CD14-positive monocyte (primary cell): Measurements from ENCODE around the gene MAP1LC3B. TPM values are rescaled to one million over a fixed set of nuclear protein-coding genes. Genes with fewer than 3 reads are reported as not detected.

Experiments used
- DNase-seq, 3 donors: peaks; one replicate each; pipeline ENCODE4 v3.0.0-alpha.2; 2011 to 2022
- H2AFZ ChIP-seq: 2 replicates; pipeline ENCODE4 v1.6.0; 2012; ENCODE audit warnings: mild to moderate bottlenecking, low read depth, low read length, inconsistent platforms; ENCODE audit not compliant: insufficient read depth, poor library complexity, severe bottlenecking
- H3K27ac ChIP-seq, 2 donors: 1 replicate in 1 of 2; 2 replicates in 1 of 2; pipeline ENCODE4 v1.5.1; 2012 to 2013; ENCODE audit warnings: low read length in 2 of 2, control low read depth in 1 of 2, inconsistent platforms in 1 of 2, low read depth in 1 of 2, mild to moderate bottlenecking in 1 of 2
- H3K27me3 ChIP-seq, 2 donors: one replicate each; pipeline versions ENCODE4 v1.6.0 to v1.6.1; 2011 to 2013; ENCODE audit warnings: low read length in 2 of 2; ENCODE audit not compliant: control insufficient read depth in 2 of 2, insufficient read depth in 2 of 2
- H3K36me3 ChIP-seq, 2 donors: replicated peaks in 1 of 2; 1 replicate in 1 of 2; 2 replicates in 1 of 2; pipeline versions ENCODE4 v1.5.1 to v1.6.1; 2012 to 2013; ENCODE audit warnings: low read length in 2 of 2, control low read depth in 1 of 2, inconsistent platforms in 1 of 2, mild to moderate bottlenecking in 1 of 2; ENCODE audit not compliant: insufficient read depth in 2 of 2, control insufficient read depth in 1 of 2
- H3K4me1 ChIP-seq, 2 donors: 1 replicate in 1 of 2; 2 replicates in 1 of 2; pipeline versions ENCODE4 v1.5.1 to v1.6.1; 2012 to 2013; ENCODE audit warnings: low read length in 2 of 2, control low read depth in 1 of 2, inconsistent platforms in 1 of 2, mild to moderate bottlenecking in 1 of 2, moderate library complexity in 1 of 2; ENCODE audit not compliant: insufficient read depth in 2 of 2, control insufficient read depth in 1 of 2
- H3K4me2 ChIP-seq: replicated peaks from 2 replicates; pipeline ENCODE3; 2012; ENCODE audit warnings: low read length, moderate library complexity, mild to moderate bottlenecking; ENCODE audit not compliant: poor library complexity, severe bottlenecking; ENCODE audit errors: extremely low read depth
- H3K4me3 ChIP-seq, 3 experiments: fragments of 200-600 bp in 1 of 3; sonication (generic) in 1 of 3; replicated peaks in 1 of 3; 1 replicate in 2 of 3; 2 replicates in 1 of 3; pipeline ENCODE4 v1.5.1; 2011 to 2013; ENCODE audit warnings: low read length in 3 of 3, mild to moderate bottlenecking in 3 of 3, control low read depth in 2 of 3, low read depth in 2 of 3, inconsistent platforms in 1 of 3, moderate library complexity in 1 of 3
- H3K79me2 ChIP-seq: 2 replicates; pipeline ENCODE4 v1.6.0; 2012; ENCODE audit warnings: mild to moderate bottlenecking, control low read depth, inconsistent platforms, low read length, moderate library complexity; ENCODE audit not compliant: insufficient read depth
- H3K9ac ChIP-seq: 2 replicates; pipeline ENCODE4 v1.6.0; 2017; ENCODE audit warnings: low read length, mild to moderate bottlenecking; ENCODE audit not compliant: insufficient read depth, poor library complexity, severe bottlenecking
- H3K9me3 ChIP-seq, 2 donors: replicated peaks in 1 of 2; 1 replicate in 1 of 2; 2 replicates in 1 of 2; pipeline versions ENCODE4 v1.5.1 to v1.6.1; 2012 to 2013; ENCODE audit warnings: low read length in 2 of 2, control low read depth in 1 of 2; ENCODE audit not compliant: control insufficient read depth in 1 of 2, insufficient read depth in 1 of 2
- H4K20me1 ChIP-seq: 2 replicates; pipeline ENCODE4 v1.6.0; 2012; ENCODE audit warnings: mild to moderate bottlenecking, low read length, control low read depth, moderate library complexity; ENCODE audit not compliant: insufficient read depth
- H3K27ac Mint-ChIP-seq, 7 donors: one replicate each; pipeline ENCODE4 v1.8.0; 2020; ENCODE audit warnings: mild to moderate bottlenecking in 7 of 7, mixed read lengths in 7 of 7, moderate library complexity in 6 of 7, inconsistent platforms in 2 of 7
- H3K27me3 Mint-ChIP-seq, 3 donors: one replicate each; pipeline ENCODE4 v1.8.0; 2021 to 2022; ENCODE audit warnings: low read depth in 3 of 3, mild to moderate bottlenecking in 3 of 3, mixed read lengths in 3 of 3, moderate library complexity in 3 of 3, inconsistent platforms in 1 of 3
- H3K36me3 Mint-ChIP-seq, 2 donors: one replicate each; pipeline ENCODE4 v1.8.0; 2020; ENCODE audit warnings: mixed read lengths in 2 of 2, inconsistent platforms in 1 of 2, mild to moderate bottlenecking in 1 of 2
- H3K4me1 Mint-ChIP-seq: one replicate; pipeline ENCODE4 v1.8.0; 2020; ENCODE audit warnings: mild to moderate bottlenecking, mixed read lengths
- H3K4me3 Mint-ChIP-seq, 2 donors: one replicate each; pipeline ENCODE4 v1.8.0; 2020; ENCODE audit warnings: mild to moderate bottlenecking in 2 of 2, mixed read lengths in 2 of 2, moderate library complexity in 1 of 2
- H3K9me3 Mint-ChIP-seq, 7 donors: one replicate each; pipeline ENCODE4 v1.8.0; 2020 to 2022; ENCODE audit warnings: mixed read lengths in 7 of 7, mild to moderate bottlenecking in 6 of 7, moderate library complexity in 6 of 7, inconsistent platforms in 2 of 7
- WGBS: methylation state at CpG from one replicate; pipeline ENCODE4 v1.1.5; 2013; ENCODE audit warnings: missing lambda C conversion rate; ENCODE audit not compliant: insufficient coverage; 5-methylcytosine and 5-hydroxymethylcytosine counted together
- intact Hi-C, 2 donors: fragments of 100-400 bp; cut with micrococcal nuclease; formaldehyde crosslinking; loops; one replicate each; pipeline versions ENCODE4 v1.15.0 to v1.15.1; 2023
- polyA plus RNA-seq, 3 donors: library from polyadenylated mRNA; depleted of rRNA in 1 of 3; unstranded in 2 of 3; stranded (reverse) in 1 of 3; fragments of 300-500 nt in 2 of 3; fragments of >200 nt in 1 of 3; fragmentation: Illumina TruSeq in 2 of 3; gene quantifications; 1 replicate in 2 of 3; 2 replicates in 1 of 3; pipeline ENCODE4 v1.2.3, GENCODE V29; 2012 to 2021
- TF ChIP-seq, protein P1 (sequence below): fragments of 200-600 bp; IDR thresholded peaks from one replicate; pipeline ENCODE4 v1.8.0; 2022; ENCODE audit warnings: antibody characterized with exemption, mild to moderate bottlenecking

The MAP1LC3B gene
- polyA plus RNA-seq, 3 donors: 102 to 147 (median 140) TPM

DNA sequence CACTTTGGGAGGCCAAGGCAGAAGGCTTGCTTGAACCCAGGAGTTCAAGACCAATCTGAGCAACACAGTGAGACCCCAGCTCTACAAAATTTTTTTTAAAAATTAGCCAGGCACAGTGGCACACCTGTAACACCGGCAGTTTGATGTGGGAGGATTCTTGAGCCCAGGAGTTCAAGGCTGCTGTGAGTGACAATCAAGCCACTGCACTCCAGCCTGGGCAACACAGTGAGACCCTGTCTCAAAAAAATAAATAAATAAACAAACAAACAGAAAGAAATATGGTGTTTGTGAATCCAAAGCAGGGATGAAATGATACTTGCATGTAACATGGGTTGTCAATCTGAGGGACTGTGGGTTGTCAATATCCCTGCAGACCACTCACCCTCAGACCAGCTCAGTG, 25.2 kb upstream of the MAP1LC3B start:
- Mint-ChIP-seq H3K27ac (no peak overlapping the region), H3K27me3 (peaks cover 83 to 92% (median 86%) of the 10 kb centered on the region in 3 donors), H3K4me1 (peaks cover 25% of the 10 kb centered on the region), H3K36me3 (peaks cover 42 to 49% of the 10 kb centered on the region in 2 donors), H3K4me3 (peak overlapping the region in 1 of 2 donors; percentile 82), H3K9me3 (peaks cover 0 to 29% (median 6%) of the 10 kb centered on the region in 7 donors)
- Histone ChIP-seq H3K4me3 (no peak overlapping the region), H3K27ac (no peak overlapping the region), H3K9ac (no peak overlapping the region), H3K27me3 (peaks cover 55 to 82% of the 10 kb centered on the region in 2 donors), H3K79me2 (no peaks in the 10 kb centered on the region), H3K36me3 (peaks cover 0 to 4% of the 10 kb centered on the region in 2 donors), H3K9me3 (peaks cover 0 to 14% of the 10 kb centered on the region in 2 donors), H2AFZ (no peak overlapping the region), H3K4me2 (no peak overlapping the region), H3K4me1 (peaks cover 13 to 18% of the 10 kb centered on the region in 2 donors), H4K20me1 (peaks cover 87% of the 10 kb centered on the region)
- intact Hi-C loops: no loop called here
- no peak for DNase-seq
- TF ChIP-seq, protein P1, sequence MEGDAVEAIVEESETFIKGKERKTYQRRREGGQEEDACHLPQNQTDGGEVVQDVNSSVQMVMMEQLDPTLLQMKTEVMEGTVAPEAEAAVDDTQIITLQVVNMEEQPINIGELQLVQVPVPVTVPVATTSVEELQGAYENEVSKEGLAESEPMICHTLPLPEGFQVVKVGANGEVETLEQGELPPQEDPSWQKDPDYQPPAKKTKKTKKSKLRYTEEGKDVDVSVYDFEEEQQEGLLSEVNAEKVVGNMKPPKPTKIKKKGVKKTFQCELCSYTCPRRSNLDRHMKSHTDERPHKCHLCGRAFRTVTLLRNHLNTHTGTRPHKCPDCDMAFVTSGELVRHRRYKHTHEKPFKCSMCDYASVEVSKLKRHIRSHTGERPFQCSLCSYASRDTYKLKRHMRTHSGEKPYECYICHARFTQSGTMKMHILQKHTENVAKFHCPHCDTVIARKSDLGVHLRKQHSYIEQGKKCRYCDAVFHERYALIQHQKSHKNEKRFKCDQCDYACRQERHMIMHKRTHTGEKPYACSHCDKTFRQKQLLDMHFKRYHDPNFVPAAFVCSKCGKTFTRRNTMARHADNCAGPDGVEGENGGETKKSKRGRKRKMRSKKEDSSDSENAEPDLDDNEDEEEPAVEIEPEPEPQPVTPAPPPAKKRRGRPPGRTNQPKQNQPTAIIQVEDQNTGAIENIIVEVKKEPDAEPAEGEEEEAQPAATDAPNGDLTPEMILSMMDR: no peak
- WGBS: no CpG with 5 or more reads among the region's 1 CpG

DNA sequence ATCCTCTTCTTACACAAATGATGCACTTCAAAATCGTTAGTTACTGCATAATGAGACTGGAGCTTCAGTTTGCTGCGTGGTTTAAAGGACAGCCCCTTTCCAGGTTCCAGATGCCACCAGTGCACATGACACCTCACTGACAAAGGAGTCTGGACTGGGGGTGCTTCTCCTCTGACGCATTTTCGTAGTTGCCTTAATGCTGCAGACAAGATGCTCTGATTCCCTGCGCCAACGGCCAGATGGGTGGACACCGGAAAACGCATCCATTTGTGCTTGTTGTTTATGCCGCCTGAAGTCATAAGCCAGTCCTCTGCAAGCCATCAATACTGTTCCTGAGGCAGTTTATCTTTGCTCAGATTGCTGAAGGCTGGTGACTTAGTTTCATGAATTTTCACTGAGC, 24.6 kb upstream of the MAP1LC3B start:
- Histone ChIP-seq H3K27ac (no peak overlapping the region), H3K36me3 (peaks cover 0 to 4% of the 10 kb centered on the region in 2 donors), H3K4me1 (peaks cover 13 to 18% of the 10 kb centered on the region in 2 donors), H3K4me3 (no peak overlapping the region), H2AFZ (no peak overlapping the region), H3K27me3 (peaks cover 61 to 88% of the 10 kb centered on the region in 2 donors), H3K4me2 (no peak overlapping the region), H3K9me3 (peaks cover 0 to 14% of the 10 kb centered on the region in 2 donors), H4K20me1 (peaks cover 93% of the 10 kb centered on the region), H3K79me2 (no peaks in the 10 kb centered on the region), H3K9ac (no peak overlapping the region)
- TF ChIP-seq, protein P1: no peak
- DNase-seq: no peak
- intact Hi-C loops: no loop called here
- H3K27me3 Mint-ChIP-seq: peaks cover 88 to 95% (median 89%) of the 10 kb centered on the region in 3 donors
- peaks cover 0 to 29% (median 5%) of the 10 kb centered on the region in 7 donors for H3K9me3 Mint-ChIP-seq
- WGBS: 91% methylated on average over 9 of the region's 9 CpGs
- no peak overlapping the region for H3K27ac Mint-ChIP-seq
- peaks cover 38 to 48% of the 10 kb centered on the region in 2 donors for H3K36me3 Mint-ChIP-seq
- peaks cover 25% of the 10 kb centered on the region for H3K4me1 Mint-ChIP-seq
- H3K4me3 Mint-ChIP-seq: peak overlapping the region in 1 of 2 donors; percentile 82
